Neuronal stem cell (in vitro differentiated cells): ENCODE results near the gene ARF1.

Experiments
- DNase-seq: peaks from one replicate; pipeline ENCODE4 v3.0.0-alpha.2; 2013; ENCODE audit warnings: low spot score
- H2AFZ ChIP-seq: one replicate; pipeline ENCODE4 v1.6.1; 2013; ENCODE audit warnings: mild to moderate bottlenecking, low read length, inconsistent platforms
- H2AK5ac ChIP-seq: 2 replicates; pipeline ENCODE4 v1.6.1; 2013; ENCODE audit warnings: low read depth, mild to moderate bottlenecking, inconsistent platforms, low read length, moderate library complexity, mixed read lengths
- H2BK120ac ChIP-seq: 2 replicates; pipeline ENCODE4 v1.6.1; 2013; ENCODE audit warnings: low read depth, mild to moderate bottlenecking, inconsistent platforms, low read length, moderate library complexity, mixed read lengths
- H2BK12ac ChIP-seq: one replicate; pipeline ENCODE4 v1.6.1; 2013; ENCODE audit warnings: low read length, inconsistent platforms
- H2BK15ac ChIP-seq: 2 replicates; pipeline ENCODE4 v1.6.1; 2013; ENCODE audit warnings: mild to moderate bottlenecking, low read length, inconsistent platforms, mixed read lengths
- H2BK5ac ChIP-seq: one replicate; pipeline ENCODE4 v1.6.1; 2013; ENCODE audit warnings: inconsistent platforms, mild to moderate bottlenecking, low read length, moderate library complexity
- H3K14ac ChIP-seq: one replicate; pipeline ENCODE4 v1.6.1; 2013; ENCODE audit warnings: low read length, inconsistent platforms
- H3K18ac ChIP-seq: 2 replicates; pipeline ENCODE4 v1.6.1; 2013; ENCODE audit warnings: low read length, inconsistent platforms
- H3K23ac ChIP-seq: 2 replicates; pipeline ENCODE4 v1.6.1; 2013; ENCODE audit warnings: low read depth, mild to moderate bottlenecking, mixed read lengths, low read length, inconsistent platforms; ENCODE audit not compliant: poor library complexity
- H3K27ac ChIP-seq: replicated peaks from 3 replicates; pipeline ENCODE4 v1.5.1; 2013; ENCODE audit warnings: low read length, inconsistent platforms
- H3K27me3 ChIP-seq, 3 experiments: 2 replicates each; pipeline ENCODE4 v1.6.1; 2013; ENCODE audit warnings: low read length in 3 of 3, mild to moderate bottlenecking in 2 of 3, inconsistent platforms in 1 of 3, low read depth in 1 of 3, mixed read lengths in 1 of 3, moderate library complexity in 1 of 3; ENCODE audit not compliant: control insufficient read depth in 3 of 3, insufficient read depth in 3 of 3
- H3K36me3 ChIP-seq, 2 donors: replicated peaks in 1 of 2; 2 replicates each; pipeline ENCODE4 v1.6.1; 2013; ENCODE audit warnings: low read length in 2 of 2; ENCODE audit not compliant: control insufficient read depth in 2 of 2, insufficient read depth in 2 of 2
- H3K4ac ChIP-seq: 2 replicates; pipeline ENCODE4 v1.6.1; 2013; ENCODE audit warnings: inconsistent platforms, mild to moderate bottlenecking, low read length, moderate library complexity
- H3K4me1 ChIP-seq, 2 donors: 1 replicate in 1 of 2; 2 replicates in 1 of 2; pipeline ENCODE4 v1.6.1; 2013; ENCODE audit warnings: low read length in 2 of 2, low read depth in 1 of 2; ENCODE audit not compliant: control insufficient read depth in 2 of 2, insufficient read depth in 1 of 2
- H3K4me2 ChIP-seq: one replicate; pipeline ENCODE4 v1.6.1; 2013; ENCODE audit warnings: mild to moderate bottlenecking, low read length, inconsistent platforms; ENCODE audit not compliant: insufficient read depth, poor library complexity, severe bottlenecking
- H3K4me3 ChIP-seq, 2 donors: 2 replicates each; pipeline ENCODE4 v1.5.1; 2013; ENCODE audit warnings: low read length in 2 of 2, mild to moderate bottlenecking in 2 of 2, inconsistent platforms in 1 of 2, moderate library complexity in 1 of 2
- H3K79me1 ChIP-seq: one replicate; pipeline ENCODE4 v1.6.1; 2013; ENCODE audit warnings: low read depth, mild to moderate bottlenecking, inconsistent platforms, low read length, moderate library complexity
- H3K9ac ChIP-seq: one replicate; pipeline ENCODE4 v1.6.1; 2013; ENCODE audit warnings: mild to moderate bottlenecking, low read depth, low read length, inconsistent platforms; ENCODE audit not compliant: poor library complexity
- H3K9me3 ChIP-seq, 2 donors: replicated peaks in 1 of 2; 2 replicates each; pipeline versions ENCODE3 to v1.6.1; 2013; ENCODE audit warnings: low read length in 2 of 2, mild to moderate bottlenecking in 2 of 2, inconsistent platforms in 1 of 2, low read depth in 1 of 2, mixed read lengths in 1 of 2, moderate library complexity in 1 of 2; ENCODE audit not compliant: control insufficient read depth in 2 of 2, insufficient read depth in 1 of 2
- H4K8ac ChIP-seq: one replicate; pipeline ENCODE4 v1.6.1; 2013; ENCODE audit warnings: low read depth, mild to moderate bottlenecking, inconsistent platforms, low read length, moderate library complexity
- H4K91ac ChIP-seq: one replicate; pipeline ENCODE4 v1.6.1; 2013; ENCODE audit warnings: low read length, low read depth, mild to moderate bottlenecking, inconsistent platforms; ENCODE audit not compliant: poor library complexity
- WGBS, 2 donors: extraction: QIAGEN DNeasy Blood & Tissue Kit; methylation state at CpG; one replicate each; pipeline ENCODE4 v1.1.7; 2013; ENCODE audit warnings: missing lambda C conversion rate in 2 of 2, mixed read lengths in 1 of 2; ENCODE audit not compliant: insufficient read length in 2 of 2, insufficient replicate concordance in 1 of 2; ENCODE audit errors: extremely low coverage in 2 of 2; 5-methylcytosine and 5-hydroxymethylcytosine counted together

The ARF1 gene

GRCh38 chr1:228105270-228105995 is 22.9 kb downstream of the ARF1 start:
- Histone ChIP-seq H3K18ac (no peak overlapping the region), H2BK15ac (no peak overlapping the region), H3K14ac (no peak overlapping the region), H3K36me3 (peaks cover 24 to 47% of the 10 kb centered on the region in 2 donors), H4K8ac (peak overlapping the region; percentile 31), H3K9ac (peak overlapping the region; percentile 53), H3K23ac (no peak overlapping the region), H2BK12ac (no peak overlapping the region), H3K9me3 (no peaks in the 10 kb centered on the region), H4K91ac (no peak overlapping the region), H3K4me1 (peaks cover 8 to 13% of the 10 kb centered on the region in 2 donors), H3K79me1 (peaks cover 28% of the 10 kb centered on the region), H2BK120ac (no peak overlapping the region), H3K4me3 (no peak overlapping the region), H3K27me3 (peaks cover 0 to 2% (median 0%) of the 10 kb centered on the region in 3 experiments), H3K27ac (no peak overlapping the region), H2AFZ (no peak overlapping the region), H2AK5ac (peak overlapping the region; percentile 33), H2BK5ac (no peak overlapping the region), H3K4me2 (no peak overlapping the region), H3K4ac (no peak overlapping the region)
- no peak for DNase-seq
- no CpG with 5 or more reads among the region's 9 CpGs for WGBS, 2 donors

- H2BK120ac ChIP-seq: no peak overlapping the region
- H3K18ac ChIP-seq: no peak overlapping the region
- H2BK15ac ChIP-seq: no peak overlapping the region
- no peak overlapping the region for H4K91ac ChIP-seq
- peaks cover 28% of the 10 kb centered on the region for H3K79me1 ChIP-seq
- H2AK5ac ChIP-seq: no peak overlapping the region
- H3K4me3 ChIP-seq: peak overlapping the region in 1 of 2 donors; percentile 2
- H3K27me3 ChIP-seq: peaks cover 0 to 2% (median 0%) of the 10 kb centered on the region in 3 experiments
- no peaks in the 10 kb centered on the region for H3K9me3 ChIP-seq
- no peak overlapping the region for H3K9ac ChIP-seq
- no peak overlapping the region for H2BK12ac ChIP-seq
- WGBS, 2 donors: no CpG with 5 or more reads among the region's 8 CpGs
- H3K14ac ChIP-seq: no peak overlapping the region
- H3K36me3 ChIP-seq: peaks cover 18 to 39% of the 10 kb centered on the region in 2 donors
- H3K4me2 ChIP-seq: no peak overlapping the region
- no peak overlapping the region for H2AFZ ChIP-seq
- no peak overlapping the region for H4K8ac ChIP-seq
- no peak overlapping the region for H2BK5ac ChIP-seq
- no peak for DNase-seq
- no peak overlapping the region for H3K4ac ChIP-seq
- no peak overlapping the region for H3K23ac ChIP-seq
- peaks cover 8 to 13% of the 10 kb centered on the region in 2 donors for H3K4me1 ChIP-seq
- H3K27ac ChIP-seq: no peak overlapping the region
Measured at GRCh38 chr1:228105996-228106799, 23.7 kb downstream of the ARF1 start.

- peaks cover 0 to 2% (median 0%) of the 10 kb centered on the region in 3 experiments for H3K27me3 ChIP-seq
- no CpG with 5 or more reads among the region's 9 CpGs for WGBS, 2 donors
- no peak overlapping the region for H3K4me3 ChIP-seq
- no peak for DNase-seq
- H3K23ac ChIP-seq: no peak overlapping the region
- H4K91ac ChIP-seq: no peak overlapping the region
- H3K36me3 ChIP-seq: peaks cover 18 to 35% of the 10 kb centered on the region in 2 donors
- no peak overlapping the region for H4K8ac ChIP-seq
- H2AK5ac ChIP-seq: no peak overlapping the region
- peaks cover 8 to 13% of the 10 kb centered on the region in 2 donors for H3K4me1 ChIP-seq
- no peak overlapping the region for H3K9ac ChIP-seq
- H3K4me2 ChIP-seq: no peak overlapping the region
- H3K79me1 ChIP-seq: peaks cover 25% of the 10 kb centered on the region
- H3K18ac ChIP-seq: no peak overlapping the region
- H3K14ac ChIP-seq: no peak overlapping the region
- no peak overlapping the region for H2BK120ac ChIP-seq
- no peak overlapping the region for H2BK15ac ChIP-seq
- H3K4ac ChIP-seq: no peak overlapping the region
- H2BK12ac ChIP-seq: no peak overlapping the region
- H2AFZ ChIP-seq: no peak overlapping the region
- no peaks in the 10 kb centered on the region for H3K9me3 ChIP-seq
- no peak overlapping the region for H2BK5ac ChIP-seq
- H3K27ac ChIP-seq: no peak overlapping the region
Measured at GRCh38 chr1:228106800-228107054, 24.2 kb downstream of the ARF1 start.

- Histone ChIP-seq H3K4ac (no peak overlapping the region), H2BK12ac (no peak overlapping the region), H3K23ac (no peak overlapping the region), H3K27ac (no peak overlapping the region), H3K36me3 (peaks cover 18 to 35% of the 10 kb centered on the region in 2 donors), H2BK120ac (no peak overlapping the region), H4K91ac (no peak overlapping the region), H4K8ac (no peak overlapping the region), H2AFZ (no peak overlapping the region), H3K27me3 (peaks cover 0 to 2% (median 0%) of the 10 kb centered on the region in 3 experiments), H3K4me3 (peak overlapping the region in 1 of 2 donors; percentile 86), H3K14ac (no peak overlapping the region), H3K9me3 (no peaks in the 10 kb centered on the region), H3K79me1 (peaks cover 18% of the 10 kb centered on the region), H3K9ac (no peak overlapping the region), H2BK15ac (no peak overlapping the region), H3K4me1 (peaks cover 8 to 13% of the 10 kb centered on the region in 2 donors), H2AK5ac (no peak overlapping the region), H2BK5ac (no peak overlapping the region), H3K4me2 (no peak overlapping the region), H3K18ac (no peak overlapping the region)
- no CpG with 5 or more reads among the region's 19 CpGs for WGBS, 2 donors
- no peak for DNase-seq
Measured at GRCh38 chr1:228107636-228108035, 25.1 kb downstream of the ARF1 start.
